H1 (cell line): ENCODE data around the gene SLC2A11. TPM values are rescaled to one million over a fixed set of nuclear protein-coding genes. Genes with fewer than 3 reads are reported as not detected.

Experiments
- BACH1 ChIP-seq: IDR thresholded peaks from 2 replicates; pipeline ENCODE4 v1.6.1; 2012; ENCODE audit warnings: low read length, improper control_type of control experiment
- CBX5 ChIP-seq: fragments of 300-800, 300-1000 bp; sonication (generic); IDR thresholded peaks from 2 replicates; pipeline ENCODE4 v1.7.1; 2016; ENCODE audit warnings: antibody characterized with exemption, low read length, low read depth
- CHD1 ChIP-seq: IDR thresholded peaks from 2 replicates; pipeline ENCODE4 v1.6.1; 2012; ENCODE audit warnings: low read depth, low read length, improper control_type of control experiment
- CREB1 ChIP-seq: IDR thresholded peaks from 2 replicates; pipeline ENCODE4 v1.6.1; 2012; ENCODE audit warnings: inconsistent platforms
- EP300 ChIP-seq, 2 experiments: IDR thresholded peaks; 1 replicate in 1 of 2; 2 replicates in 1 of 2; pipeline ENCODE4 v1.6.1; 2011 to 2012; ENCODE audit warnings: low read depth in 2 of 2, low read length in 2 of 2, mild to moderate bottlenecking in 2 of 2, borderline replicate concordance in 1 of 2, inconsistent platforms in 1 of 2, moderate library complexity in 1 of 2
- EZH2 ChIP-seq: fragments of 200-600 bp; sonication (generic); IDR thresholded peaks from 2 replicates; pipeline ENCODE4 v1.7.1; 2012; ENCODE audit warnings: low read depth, mild to moderate bottlenecking, moderate library complexity, low read length, inconsistent platforms; ENCODE audit not compliant: severe bottlenecking
- KDM5A ChIP-seq: fragments of 200-600 bp; IDR thresholded peaks from 2 replicates; pipeline ENCODE4 v1.7.1; 2012; ENCODE audit warnings: mild to moderate bottlenecking, low read length, inconsistent platforms, mixed read lengths
- SRF ChIP-seq: IDR thresholded peaks from 2 replicates; pipeline ENCODE4 v1.6.1; 2011; ENCODE audit warnings: mild to moderate bottlenecking, low read depth, low read length, moderate library complexity
- TAF1 ChIP-seq: IDR thresholded peaks from 2 replicates; pipeline ENCODE4 v1.6.1; 2011; ENCODE audit warnings: mild to moderate bottlenecking, low read depth, low read length
- ZNF274 ChIP-seq: IDR thresholded peaks from 2 replicates; pipeline ENCODE4 v1.7.0; 2012; ENCODE audit warnings: low read length, borderline replicate concordance; ENCODE audit errors: extremely low read depth
- polyA plus RNA-seq, 7 experiments: library from polyadenylated mRNA; depleted of rRNA in 3 of 7; stranded (reverse) in 5 of 7; unstranded in 2 of 7; fragments of >200 nt in 5 of 7; fragments of 200-250 nt in 2 of 7; gene quantifications; 1 replicate in 5 of 7; 2 replicates in 1 of 7; 4 replicates in 1 of 7; pipeline versions ENCODE4 v1.2.1 to v1.2.3, GENCODE V29; 2011 to 2013; ENCODE audit warnings: missing spikeins in 2 of 7, mixed read lengths in 2 of 7
- total RNA-seq: library from RNA; stranded (reverse); fragmentation: NEBNext Ultra II Directional; extraction: Animal tissue kit (Norgen Biotek cat#: 25700); gene quantifications from 2 replicates; pipeline ENCODE4 v1.2.1, GENCODE V29; 2021
- TF ChIP-seq, protein P1 (sequence below): fragments of 300-600 bp; sonication (generic); IDR thresholded peaks from 2 replicates; pipeline ENCODE4 v1.7.1; 2012; ENCODE audit warnings: low read length, moderate library complexity, mild to moderate bottlenecking, inconsistent platforms; ENCODE audit not compliant: insufficient replicate concordance
- TF ChIP-seq, protein P2 (sequence below): IDR thresholded peaks from 2 replicates; pipeline ENCODE4 v1.6.1; 2011; ENCODE audit warnings: low read length, improper control_type of control experiment

Gene SLC2A11
- total and polyA plus RNA-seq, 2 of the 8 experiments (the other 6 are each of a cell fraction or from before 2014, with no cell fraction given) = 10.7 to 12.5 TPM

DNA sequence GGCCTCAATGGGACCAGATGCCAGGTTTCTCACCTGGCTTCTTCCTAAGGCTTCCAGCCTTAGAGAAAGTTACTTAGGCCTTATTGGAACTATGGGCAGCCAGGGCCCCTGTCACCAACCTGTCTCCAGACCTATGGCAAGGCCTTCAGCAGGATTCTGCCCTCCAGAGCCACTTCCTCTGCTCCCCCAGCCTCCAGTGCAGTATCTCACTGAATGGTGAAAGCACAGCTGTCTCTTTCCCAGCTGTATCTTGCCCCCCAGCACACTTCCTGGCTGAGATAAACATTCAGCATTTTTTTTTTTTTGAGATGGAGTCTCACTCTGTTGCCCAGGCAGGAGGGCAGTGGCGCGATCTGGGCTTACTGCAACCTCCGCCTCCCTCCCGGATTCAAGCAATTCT, 1.5 kb downstream of the SLC2A11 start (continued):
- TF ChIP-seq, protein P1, sequence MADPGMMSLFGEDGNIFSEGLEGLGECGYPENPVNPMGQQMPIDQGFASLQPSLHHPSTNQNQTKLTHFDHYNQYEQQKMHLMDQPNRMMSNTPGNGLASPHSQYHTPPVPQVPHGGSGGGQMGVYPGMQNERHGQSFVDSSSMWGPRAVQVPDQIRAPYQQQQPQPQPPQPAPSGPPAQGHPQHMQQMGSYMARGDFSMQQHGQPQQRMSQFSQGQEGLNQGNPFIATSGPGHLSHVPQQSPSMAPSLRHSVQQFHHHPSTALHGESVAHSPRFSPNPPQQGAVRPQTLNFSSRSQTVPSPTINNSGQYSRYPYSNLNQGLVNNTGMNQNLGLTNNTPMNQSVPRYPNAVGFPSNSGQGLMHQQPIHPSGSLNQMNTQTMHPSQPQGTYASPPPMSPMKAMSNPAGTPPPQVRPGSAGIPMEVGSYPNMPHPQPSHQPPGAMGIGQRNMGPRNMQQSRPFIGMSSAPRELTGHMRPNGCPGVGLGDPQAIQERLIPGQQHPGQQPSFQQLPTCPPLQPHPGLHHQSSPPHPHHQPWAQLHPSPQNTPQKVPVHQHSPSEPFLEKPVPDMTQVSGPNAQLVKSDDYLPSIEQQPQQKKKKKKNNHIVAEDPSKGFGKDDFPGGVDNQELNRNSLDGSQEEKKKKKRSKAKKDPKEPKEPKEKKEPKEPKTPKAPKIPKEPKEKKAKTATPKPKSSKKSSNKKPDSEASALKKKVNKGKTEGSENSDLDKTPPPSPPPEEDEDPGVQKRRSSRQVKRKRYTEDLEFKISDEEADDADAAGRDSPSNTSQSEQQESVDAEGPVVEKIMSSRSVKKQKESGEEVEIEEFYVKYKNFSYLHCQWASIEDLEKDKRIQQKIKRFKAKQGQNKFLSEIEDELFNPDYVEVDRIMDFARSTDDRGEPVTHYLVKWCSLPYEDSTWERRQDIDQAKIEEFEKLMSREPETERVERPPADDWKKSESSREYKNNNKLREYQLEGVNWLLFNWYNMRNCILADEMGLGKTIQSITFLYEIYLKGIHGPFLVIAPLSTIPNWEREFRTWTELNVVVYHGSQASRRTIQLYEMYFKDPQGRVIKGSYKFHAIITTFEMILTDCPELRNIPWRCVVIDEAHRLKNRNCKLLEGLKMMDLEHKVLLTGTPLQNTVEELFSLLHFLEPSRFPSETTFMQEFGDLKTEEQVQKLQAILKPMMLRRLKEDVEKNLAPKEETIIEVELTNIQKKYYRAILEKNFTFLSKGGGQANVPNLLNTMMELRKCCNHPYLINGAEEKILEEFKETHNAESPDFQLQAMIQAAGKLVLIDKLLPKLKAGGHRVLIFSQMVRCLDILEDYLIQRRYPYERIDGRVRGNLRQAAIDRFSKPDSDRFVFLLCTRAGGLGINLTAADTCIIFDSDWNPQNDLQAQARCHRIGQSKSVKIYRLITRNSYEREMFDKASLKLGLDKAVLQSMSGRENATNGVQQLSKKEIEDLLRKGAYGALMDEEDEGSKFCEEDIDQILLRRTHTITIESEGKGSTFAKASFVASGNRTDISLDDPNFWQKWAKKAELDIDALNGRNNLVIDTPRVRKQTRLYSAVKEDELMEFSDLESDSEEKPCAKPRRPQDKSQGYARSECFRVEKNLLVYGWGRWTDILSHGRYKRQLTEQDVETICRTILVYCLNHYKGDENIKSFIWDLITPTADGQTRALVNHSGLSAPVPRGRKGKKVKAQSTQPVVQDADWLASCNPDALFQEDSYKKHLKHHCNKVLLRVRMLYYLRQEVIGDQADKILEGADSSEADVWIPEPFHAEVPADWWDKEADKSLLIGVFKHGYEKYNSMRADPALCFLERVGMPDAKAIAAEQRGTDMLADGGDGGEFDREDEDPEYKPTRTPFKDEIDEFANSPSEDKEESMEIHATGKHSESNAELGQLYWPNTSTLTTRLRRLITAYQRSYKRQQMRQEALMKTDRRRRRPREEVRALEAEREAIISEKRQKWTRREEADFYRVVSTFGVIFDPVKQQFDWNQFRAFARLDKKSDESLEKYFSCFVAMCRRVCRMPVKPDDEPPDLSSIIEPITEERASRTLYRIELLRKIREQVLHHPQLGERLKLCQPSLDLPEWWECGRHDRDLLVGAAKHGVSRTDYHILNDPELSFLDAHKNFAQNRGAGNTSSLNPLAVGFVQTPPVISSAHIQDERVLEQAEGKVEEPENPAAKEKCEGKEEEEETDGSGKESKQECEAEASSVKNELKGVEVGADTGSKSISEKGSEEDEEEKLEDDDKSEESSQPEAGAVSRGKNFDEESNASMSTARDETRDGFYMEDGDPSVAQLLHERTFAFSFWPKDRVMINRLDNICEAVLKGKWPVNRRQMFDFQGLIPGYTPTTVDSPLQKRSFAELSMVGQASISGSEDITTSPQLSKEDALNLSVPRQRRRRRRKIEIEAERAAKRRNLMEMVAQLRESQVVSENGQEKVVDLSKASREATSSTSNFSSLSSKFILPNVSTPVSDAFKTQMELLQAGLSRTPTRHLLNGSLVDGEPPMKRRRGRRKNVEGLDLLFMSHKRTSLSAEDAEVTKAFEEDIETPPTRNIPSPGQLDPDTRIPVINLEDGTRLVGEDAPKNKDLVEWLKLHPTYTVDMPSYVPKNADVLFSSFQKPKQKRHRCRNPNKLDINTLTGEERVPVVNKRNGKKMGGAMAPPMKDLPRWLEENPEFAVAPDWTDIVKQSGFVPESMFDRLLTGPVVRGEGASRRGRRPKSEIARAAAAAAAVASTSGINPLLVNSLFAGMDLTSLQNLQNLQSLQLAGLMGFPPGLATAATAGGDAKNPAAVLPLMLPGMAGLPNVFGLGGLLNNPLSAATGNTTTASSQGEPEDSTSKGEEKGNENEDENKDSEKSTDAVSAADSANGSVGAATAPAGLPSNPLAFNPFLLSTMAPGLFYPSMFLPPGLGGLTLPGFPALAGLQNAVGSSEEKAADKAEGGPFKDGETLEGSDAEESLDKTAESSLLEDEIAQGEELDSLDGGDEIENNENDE = no peak
- TF ChIP-seq SRF (no peak), CREB1 (no peak), TAF1 (no peak), EZH2 (no peak), CHD1 (no peak), BACH1 (no peak), ZNF274 (no peak), CBX5 (no peak), KDM5A (no peak), EP300 (IDR thresholded peaks at IDR 0.05; ENCODE audit: borderline replicate concordance in 1 of 2, low read depth in 2 of 2, low read length in 2 of 2) (no peak)
- TF ChIP-seq, protein P2, sequence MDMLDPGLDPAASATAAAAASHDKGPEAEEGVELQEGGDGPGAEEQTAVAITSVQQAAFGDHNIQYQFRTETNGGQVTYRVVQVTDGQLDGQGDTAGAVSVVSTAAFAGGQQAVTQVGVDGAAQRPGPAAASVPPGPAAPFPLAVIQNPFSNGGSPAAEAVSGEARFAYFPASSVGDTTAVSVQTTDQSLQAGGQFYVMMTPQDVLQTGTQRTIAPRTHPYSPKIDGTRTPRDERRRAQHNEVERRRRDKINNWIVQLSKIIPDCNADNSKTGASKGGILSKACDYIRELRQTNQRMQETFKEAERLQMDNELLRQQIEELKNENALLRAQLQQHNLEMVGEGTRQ = no peak
